ENCODE measurements around the gene THEM4.

THEM4 gene

DNA sequence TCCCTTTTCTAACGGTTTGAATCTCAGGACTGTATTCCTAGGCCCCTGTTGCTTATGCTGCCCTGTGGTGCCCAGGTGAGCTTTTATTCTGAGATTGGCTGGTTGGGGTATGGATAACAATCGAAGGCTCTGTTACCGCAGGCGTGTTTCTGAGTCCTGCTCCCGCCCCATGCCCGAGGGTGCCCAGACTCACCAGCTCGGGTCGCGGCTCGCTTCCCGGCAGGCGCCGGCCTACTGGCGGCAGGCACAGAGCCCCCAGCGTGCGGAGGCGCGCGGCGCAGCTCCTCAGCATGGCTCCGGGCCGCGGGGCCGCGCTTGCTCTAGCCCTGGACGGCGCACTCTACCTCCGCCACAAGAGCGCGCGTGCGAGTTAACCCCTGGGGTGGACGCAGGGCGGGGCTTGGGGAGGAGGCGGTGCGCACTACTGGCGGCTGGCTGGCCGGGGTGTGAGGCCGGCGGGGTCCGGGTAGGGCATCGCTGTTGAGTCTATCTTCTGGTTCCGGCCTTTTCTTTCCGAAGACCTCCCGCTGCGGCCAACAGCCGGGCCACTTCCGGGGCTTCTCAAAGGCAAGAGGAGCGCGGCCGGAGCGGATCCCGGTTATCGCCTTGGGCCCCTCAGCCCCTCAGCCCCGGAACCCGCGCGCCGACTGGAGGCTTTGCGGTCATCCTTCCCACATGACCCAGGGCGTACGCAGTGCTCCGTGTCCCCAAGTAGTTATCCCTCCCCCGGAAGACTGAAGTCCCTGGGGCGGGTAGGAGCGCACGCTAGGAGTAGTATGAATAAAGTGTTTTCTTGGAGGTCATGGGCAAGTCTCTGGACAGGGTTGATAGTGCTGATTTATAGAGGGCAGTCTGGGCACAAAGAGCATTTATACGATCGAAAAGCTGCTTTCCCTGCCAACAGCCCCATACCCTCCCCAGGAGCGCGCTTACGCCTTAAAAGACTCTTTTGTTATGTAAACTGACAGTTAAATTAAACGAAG, at the start of gene THEM4:
TSS of gene THEM4 (minus strand) at position 345 of the 983 bp plus-strand sequence. CDS start at position 292, 53 bp downstream.
- H3K27me3 Mint-ChIP-seq = no peaks in the 10 kb centered on the region
- H3K9me3 Mint-ChIP-seq = peaks cover 16% of the 10 kb centered on the region
- peak within 1 kb of the TSS; percentile 90 for H3K27ac Mint-ChIP-seq
- H3K4me1 Mint-ChIP-seq (ENCODE audit: low read depth) = peaks cover 44% of the 10 kb centered on the region
- H3K4me3 Mint-ChIP-seq = peak within 1 kb of the TSS; percentile 92
- peak; percentile 98 for DNase-seq
- peaks cover 49% of the 10 kb centered on the region for H3K36me3 Mint-ChIP-seq (ENCODE audit: low read depth)

DNA sequence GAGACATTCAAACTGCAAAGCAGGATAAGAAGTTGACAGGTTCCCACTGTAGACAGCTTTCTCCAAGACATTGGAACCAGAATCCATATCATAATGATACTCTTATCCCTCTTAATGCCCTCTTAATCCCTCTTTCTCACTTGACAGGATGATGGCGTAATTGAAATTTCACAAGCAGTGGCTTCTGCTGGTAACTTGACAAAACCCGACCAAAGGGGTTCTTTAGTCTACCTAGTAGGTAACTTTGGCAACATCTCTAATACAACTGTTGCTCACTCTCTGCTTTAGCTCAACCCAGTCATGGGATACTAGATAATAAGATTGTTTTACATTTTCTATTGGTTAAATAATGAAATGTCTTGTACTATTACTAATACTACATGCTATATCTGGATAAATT, 49.6 kb upstream of the THEM4 start:
- no peak overlapping the region for H3K27ac Mint-ChIP-seq
- H3K36me3 Mint-ChIP-seq (ENCODE audit: low read depth) = no peaks in the 10 kb centered on the region

DNA sequence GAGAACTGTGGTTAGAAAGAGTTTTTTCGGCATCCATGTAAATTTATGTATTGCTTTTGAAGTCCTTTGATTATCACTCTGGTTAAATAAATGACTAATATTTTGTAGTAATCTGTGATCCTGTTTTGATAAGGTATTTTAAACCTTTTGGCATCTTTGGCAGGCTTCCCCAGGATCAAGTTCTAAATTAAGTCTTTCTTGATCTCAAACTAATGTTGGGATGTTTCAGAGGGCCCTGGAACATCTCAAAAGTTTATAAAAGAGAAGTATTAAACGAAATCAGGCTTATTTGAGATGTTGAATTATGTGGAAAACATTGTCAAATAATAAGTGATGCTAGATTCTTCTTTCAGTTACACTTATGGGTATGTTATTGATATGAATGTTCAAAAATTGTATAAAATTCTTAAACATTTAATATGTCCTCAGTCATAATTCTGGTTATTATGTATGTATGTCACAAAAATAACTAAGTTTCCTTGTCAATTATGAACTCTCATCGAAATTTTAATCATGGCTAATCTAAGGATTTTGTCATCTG, 47.7 kb upstream of the THEM4 start:
- Mint-ChIP-seq H3K27ac (no peak overlapping the region), H3K36me3 (ENCODE audit: low read depth) (no peaks in the 10 kb centered on the region), H3K4me3 (no peak overlapping the region), H3K4me1 (ENCODE audit: low read depth) (peaks cover 3% of the 10 kb centered on the region), H3K27me3 (no peaks in the 10 kb centered on the region), H3K9me3 (no peaks in the 10 kb centered on the region)
- DNase-seq = no peak

More for the DNA sequence above, 49.6 kb upstream of the THEM4 start:
- DNase-seq = no peak
- Mint-ChIP-seq H3K4me1 (ENCODE audit: low read depth) (peaks cover 3% of the 10 kb centered on the region), H3K9me3 (no peaks in the 10 kb centered on the region), H3K4me3 (no peak overlapping the region), H3K27me3 (no peaks in the 10 kb centered on the region)

DNA sequence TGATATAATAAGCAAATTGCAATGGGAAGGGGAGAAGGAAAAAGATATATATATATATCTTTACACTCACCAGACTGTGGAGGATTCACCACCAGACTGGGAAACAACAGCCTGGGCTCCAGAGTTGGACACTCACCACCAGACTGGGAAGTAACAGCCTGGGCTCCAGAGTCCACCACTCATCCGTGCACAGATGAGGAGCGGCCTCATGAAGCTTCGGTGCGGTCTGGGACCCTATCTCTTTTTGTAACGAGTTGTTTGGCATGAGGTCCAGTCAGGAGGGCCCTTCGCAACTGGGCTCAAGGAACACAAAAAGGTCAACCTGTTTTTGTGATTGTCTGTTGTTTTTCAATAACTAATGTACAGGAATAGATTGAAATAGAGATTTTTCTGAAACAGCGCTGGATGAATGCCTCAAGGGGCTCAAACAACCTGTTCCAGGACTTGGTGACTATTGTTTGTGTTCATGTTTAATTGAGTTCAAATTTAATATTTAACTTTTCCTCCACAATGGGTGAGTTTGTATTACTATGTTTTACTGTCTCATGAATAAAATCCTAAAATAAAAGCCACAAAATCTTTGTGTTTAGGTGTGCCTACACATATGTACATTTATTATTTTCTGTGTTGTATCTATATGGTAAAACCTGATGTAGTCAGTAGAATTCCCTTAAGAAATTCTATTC, 44.2 kb upstream of the THEM4 start:
- no peak for DNase-seq
- no peaks in the 10 kb centered on the region for H3K36me3 Mint-ChIP-seq (ENCODE audit: low read depth)
- H3K9me3 Mint-ChIP-seq = no peaks in the 10 kb centered on the region
- no peak overlapping the region for H3K4me3 Mint-ChIP-seq
- H3K27ac Mint-ChIP-seq = no peak overlapping the region
- H3K4me1 Mint-ChIP-seq (ENCODE audit: low read depth) = no peaks in the 10 kb centered on the region
- H3K27me3 Mint-ChIP-seq = no peaks in the 10 kb centered on the region

DNA sequence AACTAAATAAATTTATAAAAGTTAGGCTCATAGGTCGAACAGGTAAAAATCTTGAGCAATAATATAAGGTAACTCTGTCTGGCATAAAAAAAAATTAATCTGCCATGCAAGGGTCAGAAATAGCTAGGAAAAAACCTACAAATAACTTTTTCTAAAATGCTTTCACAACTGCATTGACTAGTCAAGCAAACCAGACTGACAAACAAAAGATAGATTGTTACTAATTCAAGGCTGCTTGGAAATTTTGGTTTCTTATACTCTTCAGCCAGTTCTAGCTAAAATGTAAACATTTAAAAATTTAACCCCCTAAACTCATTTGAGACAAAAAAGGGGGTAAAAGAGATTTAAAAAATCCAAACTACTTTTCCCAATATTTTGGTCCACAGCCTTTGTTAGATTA, 43.5 kb upstream of the THEM4 start:
- Mint-ChIP-seq H3K27ac (no peak overlapping the region), H3K9me3 (no peaks in the 10 kb centered on the region), H3K4me3 (no peak overlapping the region), H3K27me3 (no peaks in the 10 kb centered on the region), H3K4me1 (ENCODE audit: low read depth) (no peaks in the 10 kb centered on the region), H3K36me3 (ENCODE audit: low read depth) (no peaks in the 10 kb centered on the region)
- DNase-seq = no peak

DNA sequence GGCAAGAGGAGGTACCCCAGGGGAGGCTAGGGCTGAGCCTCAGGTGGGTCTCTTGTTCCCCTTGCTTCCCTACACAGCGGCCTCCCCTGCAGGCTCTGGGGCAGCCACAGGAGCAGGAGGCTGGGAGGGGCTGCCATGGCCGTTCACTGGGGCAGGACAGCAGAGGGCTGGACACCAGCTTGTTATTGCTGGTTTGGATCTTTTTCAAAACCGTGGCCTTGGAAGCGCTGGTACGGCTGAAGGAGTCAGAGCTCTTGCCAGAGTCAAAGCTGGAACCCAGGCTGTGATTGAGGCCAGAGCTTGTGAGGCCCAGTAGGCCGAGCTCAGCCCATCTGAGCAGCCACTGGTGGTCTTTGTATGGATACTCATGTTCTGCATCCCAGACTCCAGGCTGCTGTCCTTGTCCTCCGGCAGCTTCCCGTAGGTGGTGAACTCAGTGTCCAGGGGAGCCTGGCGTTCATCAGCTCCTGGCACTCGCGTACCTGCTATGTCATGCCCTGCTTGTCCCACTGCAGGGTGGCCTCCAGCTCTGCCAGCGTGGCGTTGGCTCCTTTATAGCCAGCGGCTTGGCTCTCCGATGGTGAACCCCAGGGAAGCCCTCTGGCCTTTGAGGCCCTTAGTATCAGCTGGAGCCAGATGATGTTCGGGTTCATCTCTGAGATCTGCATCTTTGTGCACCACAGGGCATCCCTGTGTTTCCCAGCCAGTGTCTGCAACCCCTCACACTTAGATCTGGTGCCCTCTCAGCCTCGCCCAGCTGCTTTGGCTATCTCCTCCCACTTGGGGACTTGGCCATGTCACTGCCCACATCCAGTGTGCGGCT, 40.3 kb upstream of the THEM4 start:
- no peaks in the 10 kb centered on the region for H3K9me3 Mint-ChIP-seq
- no peak overlapping the region for H3K27ac Mint-ChIP-seq
- no peak for DNase-seq
- H3K36me3 Mint-ChIP-seq (ENCODE audit: low read depth) = no peaks in the 10 kb centered on the region
- H3K4me3 Mint-ChIP-seq = no peak overlapping the region
- H3K4me1 Mint-ChIP-seq (ENCODE audit: low read depth) = peaks cover 27% of the 10 kb centered on the region
- no peaks in the 10 kb centered on the region for H3K27me3 Mint-ChIP-seq

DNA sequence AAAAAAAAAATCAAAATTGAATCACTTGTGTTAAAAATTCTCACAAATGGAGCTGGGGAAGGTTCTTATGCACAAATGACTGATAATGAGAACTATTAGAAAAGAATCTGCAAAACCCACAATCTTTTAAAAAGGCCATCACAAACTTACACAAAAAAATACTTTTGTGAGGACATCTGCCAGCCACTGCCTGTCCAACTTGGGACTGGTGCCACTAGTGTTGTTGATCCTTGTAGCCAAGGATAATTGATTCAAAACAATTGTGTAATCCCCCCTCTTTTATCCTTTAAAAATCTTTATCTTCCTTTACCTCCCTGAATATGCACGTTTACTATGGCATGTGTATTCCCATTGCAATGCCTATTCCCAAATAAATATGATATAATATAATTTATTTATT, 39.2 kb upstream of the THEM4 start:
- Mint-ChIP-seq H3K4me3 (no peak overlapping the region), H3K36me3 (ENCODE audit: low read depth) (no peaks in the 10 kb centered on the region), H3K27me3 (no peaks in the 10 kb centered on the region), H3K4me1 (ENCODE audit: low read depth) (peaks cover 34% of the 10 kb centered on the region), H3K9me3 (no peaks in the 10 kb centered on the region), H3K27ac (no peak overlapping the region)
- DNase-seq = no peak

DNA sequence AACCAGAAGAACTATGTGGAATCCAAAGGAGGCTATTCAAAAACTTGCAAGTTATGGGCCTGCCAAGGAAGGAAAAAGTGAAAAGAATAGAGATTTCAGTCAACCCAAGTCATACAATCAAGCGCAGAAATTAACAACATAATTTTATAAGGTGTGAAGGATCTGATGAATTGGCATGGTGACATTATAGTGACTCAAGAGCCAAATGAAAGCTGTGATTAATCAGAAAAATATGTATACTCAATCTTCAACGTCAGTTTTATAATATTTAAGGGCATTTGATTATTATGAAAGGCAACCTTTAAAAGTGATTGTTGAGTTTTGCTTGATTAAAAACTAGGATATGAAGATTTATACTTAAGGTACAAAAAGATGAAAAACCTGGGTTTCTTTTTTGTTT, 37.8 kb upstream of the THEM4 start:
- Mint-ChIP-seq H3K9me3 (no peaks in the 10 kb centered on the region), H3K36me3 (ENCODE audit: low read depth) (no peaks in the 10 kb centered on the region), H3K4me3 (no peak overlapping the region), H3K27ac (peak overlapping the region; percentile 92), H3K4me1 (ENCODE audit: low read depth) (peaks cover 44% of the 10 kb centered on the region), H3K27me3 (no peaks in the 10 kb centered on the region)
- no peak for DNase-seq

DNA sequence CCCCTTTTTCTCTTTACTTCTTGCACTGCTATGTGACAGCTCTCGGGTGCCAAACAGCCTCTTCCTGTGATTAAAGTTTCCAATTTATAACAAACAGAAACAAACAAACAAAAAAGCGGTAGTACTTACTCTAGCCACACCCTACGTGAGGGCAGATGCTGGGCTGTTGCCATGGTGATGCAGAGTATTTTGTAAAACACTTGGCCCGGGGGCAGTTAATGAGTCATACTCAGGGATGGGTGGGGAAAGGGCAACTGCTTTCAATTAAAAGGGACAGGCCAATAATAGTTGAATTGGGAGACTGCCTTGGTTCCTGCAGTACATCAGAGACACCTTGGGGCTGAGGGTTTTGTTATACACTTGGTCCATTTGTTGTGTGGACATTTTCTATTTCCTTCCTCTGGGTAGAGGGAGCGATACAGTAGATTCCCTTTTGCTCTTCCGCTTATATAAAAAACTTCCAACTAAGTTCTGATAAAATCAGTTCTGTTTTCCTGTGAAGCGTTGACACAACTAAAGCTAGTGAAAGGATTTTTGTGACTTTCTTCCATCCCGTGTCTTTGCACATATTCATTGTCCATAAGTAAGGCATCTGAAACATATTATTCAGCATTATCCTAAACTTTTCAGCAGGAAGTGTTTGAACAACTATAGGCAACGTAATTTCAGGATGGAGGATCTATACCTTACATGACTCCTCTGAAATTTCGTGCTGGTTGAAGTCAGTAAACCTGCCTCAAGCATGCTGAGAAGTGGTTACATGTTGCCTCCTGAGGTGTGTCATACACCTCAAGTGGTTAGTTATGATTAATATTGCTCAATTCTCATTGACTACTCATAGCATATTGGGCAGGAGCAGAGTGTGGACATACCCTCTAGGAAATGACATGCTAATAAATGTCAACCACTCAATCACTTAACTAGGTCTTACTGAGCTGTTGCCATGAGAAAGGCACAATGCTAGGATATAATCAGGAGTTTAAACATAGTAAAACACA, 36.7 kb upstream of the THEM4 start:
- Mint-ChIP-seq H3K27me3 (no peaks in the 10 kb centered on the region), H3K4me3 (peak overlapping the region; percentile 33), H3K4me1 (ENCODE audit: low read depth) (peaks cover 55% of the 10 kb centered on the region), H3K9me3 (no peaks in the 10 kb centered on the region), H3K27ac (peak overlapping the region; percentile 92), H3K36me3 (ENCODE audit: low read depth) (no peaks in the 10 kb centered on the region)
- DNase-seq = peak; percentile 61

DNA sequence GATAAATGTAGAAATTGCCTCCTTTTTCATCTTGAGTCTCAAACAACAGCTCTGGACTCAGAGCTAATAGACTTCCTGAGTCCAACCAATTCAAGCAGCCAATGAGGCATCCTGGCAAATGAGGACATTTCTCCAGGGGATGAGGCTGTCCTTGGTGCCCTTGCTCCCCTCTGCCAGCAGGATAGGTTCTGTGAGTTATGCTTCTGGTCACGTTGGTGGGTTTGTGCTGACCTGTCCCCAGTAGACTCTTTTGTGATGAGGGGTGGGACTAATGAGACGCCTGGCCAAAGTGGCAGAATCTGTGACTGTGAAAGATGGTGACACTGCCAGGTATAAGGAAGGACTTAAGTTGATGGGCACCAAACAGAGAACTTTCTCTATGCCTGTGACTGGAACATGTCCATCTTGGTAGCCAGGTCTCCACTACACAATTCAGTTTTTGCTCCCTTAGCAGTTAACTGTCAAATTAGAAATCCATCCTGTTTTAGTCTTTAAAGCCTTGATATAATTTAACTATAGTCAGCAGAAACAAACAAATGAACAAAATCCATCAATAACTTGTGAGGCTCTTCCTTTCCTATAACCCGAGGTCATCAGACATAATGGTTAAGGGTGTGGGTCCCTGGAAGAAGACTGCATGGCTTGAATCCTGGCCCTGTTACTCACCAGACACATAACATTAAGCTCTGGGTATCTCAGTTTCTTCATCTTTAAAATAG, 35.7 kb upstream of the THEM4 start:
- no peaks in the 10 kb centered on the region for H3K36me3 Mint-ChIP-seq (ENCODE audit: low read depth)
- no peak for DNase-seq
- H3K9me3 Mint-ChIP-seq = no peaks in the 10 kb centered on the region
- H3K4me3 Mint-ChIP-seq = peak overlapping the region; percentile 33
- H3K27ac Mint-ChIP-seq = peak overlapping the region; percentile 92
- no peaks in the 10 kb centered on the region for H3K27me3 Mint-ChIP-seq
- H3K4me1 Mint-ChIP-seq (ENCODE audit: low read depth) = peaks cover 64% of the 10 kb centered on the region

DNA sequence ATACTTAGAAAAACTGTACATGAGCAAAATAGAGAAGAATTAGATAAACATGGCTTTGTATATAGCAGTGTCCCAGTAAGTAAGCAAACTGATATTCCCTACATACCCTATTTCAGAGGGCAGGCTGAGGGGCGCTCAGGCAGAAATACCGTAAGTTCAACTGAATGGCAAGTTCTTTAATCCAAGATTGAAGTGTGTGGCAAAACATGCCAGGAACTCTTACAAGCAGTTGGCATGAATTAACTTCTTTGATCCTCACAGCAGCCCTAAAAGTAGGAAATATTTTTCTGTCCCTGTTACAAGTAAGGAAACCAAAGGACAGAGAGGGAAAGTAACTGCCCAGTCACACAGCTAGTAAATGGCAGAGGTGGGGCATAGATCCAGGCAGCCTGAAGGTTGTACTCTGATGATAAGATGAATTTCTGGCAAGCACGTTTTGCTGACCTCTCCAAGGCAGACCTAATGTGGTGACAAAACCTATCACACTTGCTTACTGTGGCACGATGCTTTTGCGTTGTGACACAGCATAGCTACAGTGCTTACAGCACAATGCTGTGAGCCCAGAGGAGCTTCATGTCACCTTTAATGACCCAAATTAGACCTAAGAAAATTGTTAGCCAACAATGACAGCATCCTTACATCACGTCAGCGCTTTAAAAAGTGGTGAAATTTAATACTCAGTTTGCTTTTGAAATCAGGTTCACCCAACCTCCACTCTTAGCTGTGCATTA, 35.0 kb upstream of the THEM4 start:
- H3K9me3 Mint-ChIP-seq = no peaks in the 10 kb centered on the region
- H3K36me3 Mint-ChIP-seq (ENCODE audit: low read depth) = no peaks in the 10 kb centered on the region
- no peaks in the 10 kb centered on the region for H3K27me3 Mint-ChIP-seq
- no peak overlapping the region for H3K4me3 Mint-ChIP-seq
- H3K4me1 Mint-ChIP-seq (ENCODE audit: low read depth) = peaks cover 66% of the 10 kb centered on the region
- peak overlapping the region; percentile 92 for H3K27ac Mint-ChIP-seq
- DNase-seq = no peak

DNA sequence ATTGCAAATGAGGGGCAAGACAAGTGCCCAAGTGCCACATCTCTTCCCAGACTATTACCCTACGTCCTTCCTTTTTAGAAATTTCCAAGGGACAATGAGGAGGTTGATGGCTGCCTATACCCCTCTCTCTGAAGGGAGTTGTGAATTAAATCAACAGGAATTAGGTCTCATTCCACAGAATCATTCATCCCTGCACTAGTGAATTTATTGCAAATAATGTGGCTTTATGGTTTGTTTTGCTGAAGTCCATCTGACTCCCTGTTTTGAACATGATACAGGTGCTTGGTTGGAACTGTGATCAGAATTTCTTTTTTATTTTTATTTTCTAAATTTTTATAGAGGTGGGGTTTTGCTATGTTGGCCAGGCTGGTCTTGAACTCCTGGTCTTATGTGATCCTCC, 34.3 kb upstream of the THEM4 start:
- H3K4me1 Mint-ChIP-seq (ENCODE audit: low read depth) = peaks cover 66% of the 10 kb centered on the region
- no peak overlapping the region for H3K4me3 Mint-ChIP-seq
- no peaks in the 10 kb centered on the region for H3K9me3 Mint-ChIP-seq
- H3K36me3 Mint-ChIP-seq (ENCODE audit: low read depth) = no peaks in the 10 kb centered on the region
- no peak for DNase-seq
- no peak overlapping the region for H3K27ac Mint-ChIP-seq
- no peaks in the 10 kb centered on the region for H3K27me3 Mint-ChIP-seq

Data from activated T-cell treated with anti-CD3 and anti-CD28 coated beads, Interleukin-2, amount 50 U/mL, for 24 hours (primary cell).